Tibial nerve (tissue), 4 donors: ENCODE data around the gene KLC3.

Experiments used
- CTCF ChIP-seq, 5 experiments: fragments of 200-600 bp in 3 of 5; fragments of 450-650 bp in 2 of 5; sonication (generic) in 3 of 5; IDR thresholded peaks; one replicate each; pipeline ENCODE4 v1.5.1; 2016 to 2019; ENCODE audit warnings: antibody characterized with exemption in 5 of 5, mild to moderate bottlenecking in 3 of 5, moderate library complexity in 2 of 5
- EP300 ChIP-seq, 2 donors: sonication (generic); formaldehyde crosslinking; IDR thresholded peaks; one replicate each; pipeline ENCODE4 v1.6.1; 2017; ENCODE audit warnings: antibody characterized with exemption in 2 of 2, mild to moderate bottlenecking in 1 of 2
- POLR2A ChIP-seq, 2 donors: fragments of 450-650 bp; IDR thresholded peaks; one replicate each; pipeline ENCODE4 v1.6.1; 2017; ENCODE audit warnings: antibody characterized with exemption in 2 of 2, mild to moderate bottlenecking in 2 of 2, moderate library complexity in 2 of 2

- TF ChIP-seq CTCF (IDR thresholded peaks at IDR 0.05) (no peak), POLR2A (IDR thresholded peaks at IDR 0.05) (no peak), EP300 (IDR thresholded peaks at IDR 0.05) (no peak)
These were observed 44.2 kb upstream of the KLC3 start for GRCh38 chr19:45296355-45296754.
